Measurements from ENCODE around the gene RAB4A. TPM values are rescaled to one million over a fixed set of nuclear protein-coding genes. Genes with fewer than 3 reads are reported as not detected.

RAB4A gene
- total RNA-seq, 1 donor from 2014 or later: 44.1 TPM

- Histone ChIP-seq H2AFZ (replicated peaks) (no peak overlapping the region), H3K4me1 (peaks cover 36% of the 10 kb centered on the region), H3K9me3 (ENCODE audit: low read depth) (no peaks in the 10 kb centered on the region), H3K27ac (no peak overlapping the region), H3K79me2 (ENCODE audit: low read depth) (no peaks in the 10 kb centered on the region), H4K20me1 (ENCODE audit: low read depth) (no peaks in the 10 kb centered on the region), H3K4me3 (no peak overlapping the region), H3K4me2 (no peak overlapping the region), H3K36me3 (no peaks in the 10 kb centered on the region), H3K27me3 (no peaks in the 10 kb centered on the region), H3K9ac (no peak overlapping the region), H3F3A (ENCODE audit: low read depth) (peaks cover 35% of the 10 kb centered on the region)
- no peaks in the 10 kb centered on the region for H3K36me3 Mint-ChIP-seq
- H3K27me3 Mint-ChIP-seq (ENCODE audit: insufficient read depth, low read depth): peaks cover 8% of the 10 kb centered on the region
- no peaks in the 10 kb centered on the region for H3K9me3 Mint-ChIP-seq
- H3K4me1 Mint-ChIP-seq: peaks cover 56% of the 10 kb centered on the region
- no peak overlapping the region for H3K27ac Mint-ChIP-seq
- H3K4me3 Mint-ChIP-seq: peak overlapping the region; percentile 37
- TF ChIP-seq EZH2phosphoT487 (IDR thresholded peaks at IDR 0.05) (no peak), CTCF (IDR thresholded peaks at IDR 0.05) (peak; percentile 99)
- peak; percentile 88 for DNase-seq (ENCODE audit: low spot score)
These were observed 43.5 kb upstream of the RAB4A start for GRCh38 chr1:229227298-229227919.

GRCh38 chr1:229228522-229228921 is 42.4 kb upstream of the RAB4A start:
- Mint-ChIP-seq H3K9me3 (peaks cover 1% of the 10 kb centered on the region), H3K27me3 (ENCODE audit: insufficient read depth, low read depth) (peaks cover 11% of the 10 kb centered on the region), H3K4me3 (no peak overlapping the region), H3K36me3 (no peaks in the 10 kb centered on the region), H3K27ac (no peak overlapping the region), H3K4me1 (peaks cover 53% of the 10 kb centered on the region)
- H3K4me2 ChIP-seq: no peak overlapping the region
- no peaks in the 10 kb centered on the region for H3K79me2 ChIP-seq (ENCODE audit: low read depth)
- H3K4me1 ChIP-seq: peaks cover 36% of the 10 kb centered on the region
- H3K27ac ChIP-seq: no peak overlapping the region
- H2AFZ ChIP-seq (replicated peaks): no peak overlapping the region
- H3K9ac ChIP-seq: no peak overlapping the region
- no peak for DNase-seq (ENCODE audit: low spot score)
- no peak for TF ChIP-seq EZH2 (IDR thresholded peaks at IDR 0.05)
- TF ChIP-seq CTCF (IDR thresholded peaks at IDR 0.05): no peak
- TF ChIP-seq EZH2phosphoT487 (IDR thresholded peaks at IDR 0.05): no peak
- no peaks in the 10 kb centered on the region for H3K36me3 ChIP-seq
- H3K9me3 ChIP-seq (ENCODE audit: low read depth): no peaks in the 10 kb centered on the region
- no peaks in the 10 kb centered on the region for H4K20me1 ChIP-seq (ENCODE audit: low read depth)
- H3F3A ChIP-seq (ENCODE audit: low read depth): peaks cover 35% of the 10 kb centered on the region
- no peaks in the 10 kb centered on the region for H3K27me3 ChIP-seq
- H3K4me3 ChIP-seq: no peak overlapping the region

- peaks cover 51% of the 10 kb centered on the region for H3K4me1 Mint-ChIP-seq
- H3K36me3 ChIP-seq: no peaks in the 10 kb centered on the region
- no peaks in the 10 kb centered on the region for H3K79me2 ChIP-seq (ENCODE audit: low read depth)
- no peak for TF ChIP-seq CTCF (IDR thresholded peaks at IDR 0.05)
- no peak for TF ChIP-seq EZH2 (IDR thresholded peaks at IDR 0.05)
- TF ChIP-seq EZH2phosphoT487 (IDR thresholded peaks at IDR 0.05): no peak
- H3K36me3 Mint-ChIP-seq: no peaks in the 10 kb centered on the region
- H3K9me3 Mint-ChIP-seq: peaks cover 4% of the 10 kb centered on the region
- peak; percentile 36 for DNase-seq (ENCODE audit: low spot score)
- H3K9ac ChIP-seq: no peak overlapping the region
- peaks cover 37% of the 10 kb centered on the region for H3F3A ChIP-seq (ENCODE audit: low read depth)
- H3K4me3 ChIP-seq: no peak overlapping the region
- H3K27me3 Mint-ChIP-seq (ENCODE audit: insufficient read depth, low read depth): peaks cover 12% of the 10 kb centered on the region
- peak overlapping the region; percentile 38 for H2AFZ ChIP-seq (replicated peaks)
- H4K20me1 ChIP-seq (ENCODE audit: low read depth): no peaks in the 10 kb centered on the region
- no peak overlapping the region for H3K27ac ChIP-seq
- H3K4me1 ChIP-seq: peaks cover 38% of the 10 kb centered on the region
- peak overlapping the region; percentile 31 for H3K4me3 Mint-ChIP-seq
- H3K9me3 ChIP-seq (ENCODE audit: low read depth): no peaks in the 10 kb centered on the region
- peak overlapping the region; percentile 51 for H3K4me2 ChIP-seq
- H3K27ac Mint-ChIP-seq: no peak overlapping the region
- no peaks in the 10 kb centered on the region for H3K27me3 ChIP-seq
These were observed 41.7 kb upstream of the RAB4A start for GRCh38 chr1:229229137-229229720.
